HL-60 (cell line): ENCODE results near the gene GPR26.

Experiments
- CTCF ChIP-seq: IDR thresholded peaks from one replicate; pipeline ENCODE4 v1.5.1; 2011; ENCODE audit warnings: low read length, control low read depth, inconsistent platforms; ENCODE audit not compliant: insufficient read depth
- GABPA ChIP-seq: IDR thresholded peaks from 2 replicates; pipeline ENCODE4 v1.6.1; 2012; ENCODE audit warnings: low read depth

- TF ChIP-seq GABPA (no peak), CTCF (no peak)
Measured at GRCh38 chr10:123681285-123681684, 15.1 kb downstream of the GPR26 start.
